ENCODE results near the gene CUL3.
"Not testable (repeated sequence)": the region's sequence is repeated elsewhere in the genome, so short reads cannot be mapped to it uniquely, and the experiment has no call there.

DNA sequence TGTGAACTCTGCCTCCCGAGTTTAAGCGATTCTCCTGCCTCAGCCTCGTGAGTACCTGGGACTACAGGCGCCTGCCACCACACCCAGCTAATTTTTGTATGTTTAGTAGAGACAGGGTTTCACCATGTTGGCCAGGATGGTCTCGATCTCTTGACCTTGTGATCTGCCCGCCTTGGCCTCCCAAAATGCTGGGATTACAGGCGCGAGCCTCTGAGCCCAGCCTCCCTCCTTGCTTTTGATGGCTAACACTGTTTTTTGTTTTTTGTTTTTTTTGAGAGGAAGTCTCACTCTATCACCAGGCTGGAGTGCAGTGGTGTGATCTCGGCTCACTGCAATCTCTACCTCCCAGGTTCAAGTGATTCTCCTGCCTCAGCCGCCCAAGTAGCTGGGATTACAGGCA lies 68.8 kb downstream of the CUL3 start:
- TF ChIP-seq, protein P1, sequence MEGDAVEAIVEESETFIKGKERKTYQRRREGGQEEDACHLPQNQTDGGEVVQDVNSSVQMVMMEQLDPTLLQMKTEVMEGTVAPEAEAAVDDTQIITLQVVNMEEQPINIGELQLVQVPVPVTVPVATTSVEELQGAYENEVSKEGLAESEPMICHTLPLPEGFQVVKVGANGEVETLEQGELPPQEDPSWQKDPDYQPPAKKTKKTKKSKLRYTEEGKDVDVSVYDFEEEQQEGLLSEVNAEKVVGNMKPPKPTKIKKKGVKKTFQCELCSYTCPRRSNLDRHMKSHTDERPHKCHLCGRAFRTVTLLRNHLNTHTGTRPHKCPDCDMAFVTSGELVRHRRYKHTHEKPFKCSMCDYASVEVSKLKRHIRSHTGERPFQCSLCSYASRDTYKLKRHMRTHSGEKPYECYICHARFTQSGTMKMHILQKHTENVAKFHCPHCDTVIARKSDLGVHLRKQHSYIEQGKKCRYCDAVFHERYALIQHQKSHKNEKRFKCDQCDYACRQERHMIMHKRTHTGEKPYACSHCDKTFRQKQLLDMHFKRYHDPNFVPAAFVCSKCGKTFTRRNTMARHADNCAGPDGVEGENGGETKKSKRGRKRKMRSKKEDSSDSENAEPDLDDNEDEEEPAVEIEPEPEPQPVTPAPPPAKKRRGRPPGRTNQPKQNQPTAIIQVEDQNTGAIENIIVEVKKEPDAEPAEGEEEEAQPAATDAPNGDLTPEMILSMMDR (IDR thresholded peaks at IDR 0.05; ENCODE audit: insufficient read depth, low read depth, low read length), result not testable (repeated sequence)
- not testable (repeated sequence) for TF ChIP-seq EZH2 (IDR thresholded peaks at IDR 0.05; ENCODE audit: insufficient read depth, low read length)

Data from astrocyte (in vitro differentiated cells and primary cell).